Keratinocyte (primary cell): ENCODE data around the gene PRKAR1B. TPM values are rescaled to one million over a fixed set of nuclear protein-coding genes. Genes with fewer than 3 reads are reported as not detected.

Experiments
- DNase-seq: peaks from one replicate; pipeline ENCODE4 v3.0.0-alpha.2; 2011; ENCODE audit warnings: low read depth, missing footprints, low spot score
- FAIRE-seq: peaks from 2 replicates; lab custom pipeline; 2011; peaks lifted over from hg19 to GRCh38; lab: Jason Lieb, UNC
- H2AFZ ChIP-seq: 2 replicates; pipeline ENCODE4 v1.6.0; 2012; ENCODE audit warnings: low read length, control low read depth, inconsistent platforms; ENCODE audit not compliant: control insufficient read depth
- H3K27ac ChIP-seq: 2 replicates; pipeline ENCODE4 v1.5.1; 2011; ENCODE audit warnings: low read length; ENCODE audit not compliant: control insufficient read depth, insufficient read depth
- H3K27me3 ChIP-seq: 3 replicates; pipeline ENCODE4 v1.6.0; 2011; ENCODE audit warnings: low read length; ENCODE audit not compliant: control insufficient read depth, insufficient read depth; ENCODE audit errors: extremely low read depth
- H3K36me3 ChIP-seq, 2 experiments: 2 replicates in 1 of 2; 3 replicates in 1 of 2; pipeline ENCODE4 v1.5.1; 2011; ENCODE audit warnings: low read length in 2 of 2, mild to moderate bottlenecking in 1 of 2; ENCODE audit not compliant: control insufficient read depth in 2 of 2, insufficient read depth in 2 of 2; ENCODE audit errors: extremely low read depth in 1 of 2
- H3K4me1 ChIP-seq: 3 replicates; pipeline ENCODE4 v1.5.1; 2011; ENCODE audit warnings: low read length; ENCODE audit not compliant: control insufficient read depth, insufficient read depth; ENCODE audit errors: extremely low read depth
- H3K4me2 ChIP-seq: 3 replicates; pipeline ENCODE4 v1.6.0; 2011; ENCODE audit warnings: low read depth, low read length; ENCODE audit not compliant: control insufficient read depth, insufficient read depth; ENCODE audit errors: extremely low read depth
- H3K4me3 ChIP-seq, 3 experiments: fragments of 200-600 bp in 1 of 3; sonication (generic) in 1 of 3; 2 replicates in 2 of 3; 3 replicates in 1 of 3; pipeline ENCODE4 v1.5.1; 2011 to 2016; ENCODE audit warnings: low read length in 3 of 3, mild to moderate bottlenecking in 3 of 3, control low read depth in 2 of 3, inconsistent platforms in 1 of 3, low read depth in 1 of 3, mixed read lengths in 1 of 3, mixed run types in 1 of 3, moderate library complexity in 1 of 3; ENCODE audit not compliant: control insufficient read depth in 2 of 3, insufficient read depth in 2 of 3; ENCODE audit errors: extremely low read depth in 1 of 3
- H3K79me2 ChIP-seq: 2 replicates; pipeline ENCODE4 v1.6.0; 2012; ENCODE audit warnings: low read length; ENCODE audit not compliant: control insufficient read depth, insufficient read depth
- H3K9ac ChIP-seq: 3 replicates; pipeline ENCODE4 v1.6.0; 2011; ENCODE audit warnings: low read length; ENCODE audit not compliant: control insufficient read depth, insufficient read depth; ENCODE audit errors: extremely low read depth
- H3K9me1 ChIP-seq: 3 replicates; pipeline ENCODE4 v1.6.0; 2011; ENCODE audit warnings: low read length; ENCODE audit not compliant: control insufficient read depth, insufficient read depth; ENCODE audit errors: extremely low read depth
- H3K9me3 ChIP-seq: 2 replicates; pipeline ENCODE4 v1.5.1; 2012; ENCODE audit warnings: low read depth, low read length; ENCODE audit not compliant: control insufficient read depth
- H4K20me1 ChIP-seq: 3 replicates; pipeline ENCODE4 v1.6.0; 2011; ENCODE audit warnings: low read length; ENCODE audit not compliant: control insufficient read depth, insufficient read depth; ENCODE audit errors: extremely low read depth
- EZH2 ChIP-seq: IDR thresholded peaks from one replicate; pipeline ENCODE4 v1.6.1; 2012; ENCODE audit warnings: inconsistent platforms, mild to moderate bottlenecking, low read length, moderate library complexity
- dilution Hi-C: fragments of 300-500 bp; cut with MboI; formaldehyde crosslinking; loops from one replicate; pipeline ENCODE4 v1.7.0; 2020; ENCODE audit warnings: low sequenced_read_pairs; ENCODE audit not compliant: extremely low pct_ligation_motif_present
- polyA plus RNA-seq, 5 experiments: library from polyadenylated mRNA; depleted of rRNA in 3 of 5; stranded (reverse) in 3 of 5; stranded (forward) in 1 of 5; unstranded in 1 of 5; fragments of >200 nt; gene quantifications; 1 replicate in 1 of 5; 2 replicates in 3 of 5; 3 replicates in 1 of 5; pipeline versions ENCODE4 v1.2.1 to v1.2.3, GENCODE V29; 2011 to 2012; ENCODE audit warnings: missing spikeins in 2 of 5, low read depth in 1 of 5, low replicate concordance in 1 of 5
- TF ChIP-seq, protein P1 (sequence below), 3 experiments: IDR thresholded peaks in 1 of 3; conservative IDR thresholded peaks in 1 of 3; optimal IDR thresholded peaks in 1 of 3; 2 replicates in 2 of 3; 3 replicates in 1 of 3; pipeline versions ENCODE3 to v1.5.1; 2011; ENCODE audit warnings: low read length in 3 of 3, mild to moderate bottlenecking in 3 of 3, moderate library complexity in 2 of 3, control low read depth in 1 of 3, inconsistent platforms in 1 of 3; ENCODE audit not compliant: insufficient read depth in 2 of 3; ENCODE audit errors: extremely low read depth in 1 of 3

The PRKAR1B gene
- polyA plus RNA-seq, 1 donor (not counting 4 experiments of a cell fraction or from before 2014, with no cell fraction given) = 10.8 TPM

DNA sequence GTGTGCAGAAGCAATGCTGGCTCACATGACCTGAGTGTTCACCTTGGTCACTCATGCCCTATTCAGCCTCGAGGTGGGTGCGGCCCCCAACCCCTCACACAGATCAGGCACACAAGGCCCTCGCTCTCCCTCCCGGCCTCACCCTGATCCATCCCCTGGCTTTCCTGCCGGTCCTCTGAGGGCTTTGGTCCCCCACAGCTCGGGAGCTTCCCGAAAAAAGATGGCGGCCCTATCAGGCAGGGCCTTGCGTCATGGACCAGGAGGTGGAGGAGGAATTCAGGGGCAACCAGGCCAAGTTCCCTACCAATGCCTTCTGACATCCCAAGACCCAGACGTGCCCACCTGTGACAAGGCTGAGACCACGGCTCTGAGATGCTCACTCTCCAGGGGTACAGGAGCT, 44.3 kb downstream of the PRKAR1B start:
- no peak for DNase-seq
- H4K20me1 ChIP-seq = no peaks in the 10 kb centered on the region
- dilution Hi-C loops = no loop called here
- H3K9me1 ChIP-seq = no peaks in the 10 kb centered on the region
- no peaks in the 10 kb centered on the region for H3K9me3 ChIP-seq
- no peak overlapping the region for H3K9ac ChIP-seq
- H2AFZ ChIP-seq = no peak overlapping the region
- no peak overlapping the region for H3K27ac ChIP-seq
- H3K4me2 ChIP-seq = no peak overlapping the region
- peaks cover 0 to 2% of the 10 kb centered on the region in 2 experiments for H3K36me3 ChIP-seq
- no peak for FAIRE-seq
- no peaks in the 10 kb centered on the region for H3K4me1 ChIP-seq
- no peak overlapping the region for H3K4me3 ChIP-seq
- no peaks in the 10 kb centered on the region for H3K27me3 ChIP-seq
- H3K79me2 ChIP-seq = no peaks in the 10 kb centered on the region
- TF ChIP-seq, protein P1, sequence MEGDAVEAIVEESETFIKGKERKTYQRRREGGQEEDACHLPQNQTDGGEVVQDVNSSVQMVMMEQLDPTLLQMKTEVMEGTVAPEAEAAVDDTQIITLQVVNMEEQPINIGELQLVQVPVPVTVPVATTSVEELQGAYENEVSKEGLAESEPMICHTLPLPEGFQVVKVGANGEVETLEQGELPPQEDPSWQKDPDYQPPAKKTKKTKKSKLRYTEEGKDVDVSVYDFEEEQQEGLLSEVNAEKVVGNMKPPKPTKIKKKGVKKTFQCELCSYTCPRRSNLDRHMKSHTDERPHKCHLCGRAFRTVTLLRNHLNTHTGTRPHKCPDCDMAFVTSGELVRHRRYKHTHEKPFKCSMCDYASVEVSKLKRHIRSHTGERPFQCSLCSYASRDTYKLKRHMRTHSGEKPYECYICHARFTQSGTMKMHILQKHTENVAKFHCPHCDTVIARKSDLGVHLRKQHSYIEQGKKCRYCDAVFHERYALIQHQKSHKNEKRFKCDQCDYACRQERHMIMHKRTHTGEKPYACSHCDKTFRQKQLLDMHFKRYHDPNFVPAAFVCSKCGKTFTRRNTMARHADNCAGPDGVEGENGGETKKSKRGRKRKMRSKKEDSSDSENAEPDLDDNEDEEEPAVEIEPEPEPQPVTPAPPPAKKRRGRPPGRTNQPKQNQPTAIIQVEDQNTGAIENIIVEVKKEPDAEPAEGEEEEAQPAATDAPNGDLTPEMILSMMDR (optimal IDR thresholded peaks at IDR 0.05 in 1 of 3, IDR thresholded peaks at IDR 0.05 in 1 of 3, conservative IDR thresholded peaks at IDR 0.05 in 1 of 3; ENCODE audit: extremely low read depth in 1 of 3, insufficient read depth in 2 of 3, low read length in 3 of 3) = no peak
- no peak for TF ChIP-seq EZH2

DNA sequence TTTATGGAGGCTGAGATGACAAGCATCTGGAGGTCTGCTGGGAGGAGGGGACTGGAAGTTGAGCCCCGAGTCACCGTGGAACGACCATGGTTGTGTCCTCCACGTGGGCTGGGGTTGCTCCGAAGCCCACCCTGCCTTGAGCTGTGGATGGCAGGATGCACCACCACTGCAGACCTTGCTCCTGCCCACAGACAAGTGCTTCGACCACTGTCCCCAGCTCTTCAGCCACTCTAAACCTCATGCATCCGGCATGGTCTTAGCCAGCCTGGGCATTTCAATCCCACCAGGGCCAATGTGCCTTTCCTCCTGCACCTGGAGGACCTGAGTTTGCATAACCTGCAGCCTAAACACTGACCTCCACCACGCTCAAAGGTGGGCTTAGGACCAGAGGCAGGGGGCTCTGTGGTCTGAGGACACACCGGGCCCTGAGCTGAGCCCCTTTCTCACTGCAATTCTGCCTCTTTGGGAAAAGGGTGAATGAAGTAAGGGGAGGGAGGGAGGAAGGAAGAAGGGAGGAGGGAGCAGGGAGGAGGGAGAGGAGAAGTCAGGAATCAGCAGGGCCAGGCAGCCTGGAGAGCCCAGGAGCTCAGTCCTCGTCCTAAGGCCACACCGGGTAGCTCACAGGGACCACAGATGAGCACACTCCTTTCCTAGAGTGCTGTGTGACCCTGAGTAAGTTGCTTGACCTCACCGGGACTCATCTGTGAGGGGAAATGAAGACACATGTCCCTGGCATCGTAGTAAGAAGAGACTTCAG, 45.4 kb downstream of the PRKAR1B start:
- FAIRE-seq (no peak), DNase-seq (no peak)
- no peaks in the 10 kb centered on the region for H3K9me3 ChIP-seq
- no peaks in the 10 kb centered on the region for H3K9me1 ChIP-seq
- H3K4me2 ChIP-seq = no peak overlapping the region
- H4K20me1 ChIP-seq = no peaks in the 10 kb centered on the region
- no peaks in the 10 kb centered on the region for H3K27me3 ChIP-seq
- H3K9ac ChIP-seq = no peak overlapping the region
- H3K79me2 ChIP-seq = no peaks in the 10 kb centered on the region
- dilution Hi-C loops = no loop called here
- H3K36me3 ChIP-seq = peaks cover 0 to 5% of the 10 kb centered on the region in 2 experiments
- no peak overlapping the region for H3K4me3 ChIP-seq
- H2AFZ ChIP-seq = no peak overlapping the region
- H3K4me1 ChIP-seq = no peaks in the 10 kb centered on the region
- no peak overlapping the region for H3K27ac ChIP-seq
- TF ChIP-seq EZH2 = no peak
- TF ChIP-seq, protein P1 (optimal IDR thresholded peaks at IDR 0.05 in 1 of 3, IDR thresholded peaks at IDR 0.05 in 1 of 3, conservative IDR thresholded peaks at IDR 0.05 in 1 of 3; ENCODE audit: extremely low read depth in 1 of 3, insufficient read depth in 2 of 3, low read length in 3 of 3) = no peak
